ENCODE measurements around the gene GGT1.
"Not testable (repeated sequence)": the region's sequence is repeated elsewhere in the genome, so short reads cannot be mapped to it uniquely, and the experiment has no call there.

GGT1 gene

GRCh38 chr22:24608327-24608726 is 5.3 kb downstream of the GGT1 start:
- not testable (repeated sequence) for H3K9ac ChIP-seq (ENCODE audit: low read depth, low read length, poor library complexity, severe bottlenecking); H3K9me3 ChIP-seq (ENCODE audit: insufficient read depth, low read depth, low read length); H3K4me3 ChIP-seq (ENCODE audit: low read length, poor library complexity, severe bottlenecking); H4K20me1 ChIP-seq (ENCODE audit: insufficient read depth, low read length, poor library complexity, severe bottlenecking); H3K9me2 ChIP-seq (replicated peaks; ENCODE audit: low read depth, low read length); H3K27me3 ChIP-seq (ENCODE audit: insufficient read depth, low read length, poor library complexity, severe bottlenecking); H3K4me1 ChIP-seq (ENCODE audit: insufficient read depth, low read length, poor library complexity, severe bottlenecking); H2AFZ ChIP-seq (ENCODE audit: low read length); H3K36me3 ChIP-seq (ENCODE audit: insufficient read depth, low read length); H3K79me2 ChIP-seq (ENCODE audit: insufficient read depth, low read length); H3F3A ChIP-seq (ENCODE audit: low read depth); H3K4me2 ChIP-seq (ENCODE audit: low read depth, low read length, poor library complexity, severe bottlenecking)

GRCh38 chr22:24609888-24610287 is 6.9 kb downstream of the GGT1 start:
- not testable (repeated sequence) for H3K9me2 ChIP-seq (replicated peaks; ENCODE audit: low read depth, low read length); H2AFZ ChIP-seq (ENCODE audit: low read length); H3K9me3 ChIP-seq (ENCODE audit: insufficient read depth, low read depth, low read length); H3K4me2 ChIP-seq (ENCODE audit: low read depth, low read length, poor library complexity, severe bottlenecking); H3F3A ChIP-seq (ENCODE audit: low read depth); H3K9ac ChIP-seq (ENCODE audit: low read depth, low read length, poor library complexity, severe bottlenecking); H3K4me1 ChIP-seq (ENCODE audit: insufficient read depth, low read length, poor library complexity, severe bottlenecking); H3K4me3 ChIP-seq (ENCODE audit: low read length, poor library complexity, severe bottlenecking); H3K27me3 ChIP-seq (ENCODE audit: insufficient read depth, low read length, poor library complexity, severe bottlenecking); H3K79me2 ChIP-seq (ENCODE audit: insufficient read depth, low read length); H3K36me3 ChIP-seq (ENCODE audit: insufficient read depth, low read length); H4K20me1 ChIP-seq (ENCODE audit: insufficient read depth, low read length, poor library complexity, severe bottlenecking)

GRCh38 chr22:24614794-24615193 is 11.8 kb downstream of the GGT1 start:
- H3K36me3 ChIP-seq (ENCODE audit: insufficient read depth, low read length); H3K9me3 ChIP-seq (ENCODE audit: insufficient read depth, low read depth, low read length); H3K4me2 ChIP-seq (ENCODE audit: low read depth, low read length, poor library complexity, severe bottlenecking); H3K9me2 ChIP-seq (replicated peaks; ENCODE audit: low read depth, low read length); H3K4me1 ChIP-seq (ENCODE audit: insufficient read depth, low read length, poor library complexity, severe bottlenecking); H4K20me1 ChIP-seq (ENCODE audit: insufficient read depth, low read length, poor library complexity, severe bottlenecking); H3F3A ChIP-seq (ENCODE audit: low read depth); H3K27me3 ChIP-seq (ENCODE audit: insufficient read depth, low read length, poor library complexity, severe bottlenecking); H2AFZ ChIP-seq (ENCODE audit: low read length); H3K79me2 ChIP-seq (ENCODE audit: insufficient read depth, low read length); H3K4me3 ChIP-seq (ENCODE audit: low read length, poor library complexity, severe bottlenecking); H3K9ac ChIP-seq (ENCODE audit: low read depth, low read length, poor library complexity, severe bottlenecking): not testable (repeated sequence)

GRCh38 chr22:24621244-24621643 is 18.3 kb downstream of the GGT1 start:
- H4K20me1 ChIP-seq (ENCODE audit: insufficient read depth, low read length, poor library complexity, severe bottlenecking); H3K79me2 ChIP-seq (ENCODE audit: insufficient read depth, low read length); H3K9ac ChIP-seq (ENCODE audit: low read depth, low read length, poor library complexity, severe bottlenecking); H3F3A ChIP-seq (ENCODE audit: low read depth); H2AFZ ChIP-seq (ENCODE audit: low read length); H3K9me2 ChIP-seq (replicated peaks; ENCODE audit: low read depth, low read length); H3K36me3 ChIP-seq (ENCODE audit: insufficient read depth, low read length); H3K4me2 ChIP-seq (ENCODE audit: low read depth, low read length, poor library complexity, severe bottlenecking); H3K9me3 ChIP-seq (ENCODE audit: insufficient read depth, low read depth, low read length); H3K27me3 ChIP-seq (ENCODE audit: insufficient read depth, low read length, poor library complexity, severe bottlenecking); H3K4me3 ChIP-seq (ENCODE audit: low read length, poor library complexity, severe bottlenecking); H3K4me1 ChIP-seq (ENCODE audit: insufficient read depth, low read length, poor library complexity, severe bottlenecking): not testable (repeated sequence)

- Histone ChIP-seq H3K4me3 (ENCODE audit: low read length, poor library complexity, severe bottlenecking) (peak overlapping the region; percentile 43), H3K4me2 (ENCODE audit: low read depth, low read length, poor library complexity, severe bottlenecking) (peak overlapping the region; percentile 60)
- not testable (repeated sequence) for H3K27me3 ChIP-seq (ENCODE audit: insufficient read depth, low read length, poor library complexity, severe bottlenecking); H3K9ac ChIP-seq (ENCODE audit: low read depth, low read length, poor library complexity, severe bottlenecking); H2AFZ ChIP-seq (ENCODE audit: low read length); H3K36me3 ChIP-seq (ENCODE audit: insufficient read depth, low read length); H3K9me3 ChIP-seq (ENCODE audit: insufficient read depth, low read depth, low read length); H3F3A ChIP-seq (ENCODE audit: low read depth); H4K20me1 ChIP-seq (ENCODE audit: insufficient read depth, low read length, poor library complexity, severe bottlenecking); H3K9me2 ChIP-seq (replicated peaks; ENCODE audit: low read depth, low read length); H3K79me2 ChIP-seq (ENCODE audit: insufficient read depth, low read length); H3K4me1 ChIP-seq (ENCODE audit: insufficient read depth, low read length, poor library complexity, severe bottlenecking)
These were observed 19.6 kb downstream of the GGT1 start for GRCh38 chr22:24622596-24622995.

GRCh38 chr22:24627911-24628310 is 24.9 kb downstream of the GGT1 start:
- not testable (repeated sequence) for H3K4me2 ChIP-seq (ENCODE audit: low read depth, low read length, poor library complexity, severe bottlenecking); H3K9ac ChIP-seq (ENCODE audit: low read depth, low read length, poor library complexity, severe bottlenecking); H3K27me3 ChIP-seq (ENCODE audit: insufficient read depth, low read length, poor library complexity, severe bottlenecking); H4K20me1 ChIP-seq (ENCODE audit: insufficient read depth, low read length, poor library complexity, severe bottlenecking); H3K79me2 ChIP-seq (ENCODE audit: insufficient read depth, low read length); H3K4me1 ChIP-seq (ENCODE audit: insufficient read depth, low read length, poor library complexity, severe bottlenecking); H3K36me3 ChIP-seq (ENCODE audit: insufficient read depth, low read length); H2AFZ ChIP-seq (ENCODE audit: low read length); H3K4me3 ChIP-seq (ENCODE audit: low read length, poor library complexity, severe bottlenecking); H3K9me3 ChIP-seq (ENCODE audit: insufficient read depth, low read depth, low read length); H3K9me2 ChIP-seq (replicated peaks; ENCODE audit: low read depth, low read length); H3F3A ChIP-seq (ENCODE audit: low read depth)
